ENCODE measurements around the gene TENT4B. TPM values are rescaled to one million over a fixed set of nuclear protein-coding genes. Genes with fewer than 3 reads are reported as not detected.

Gene TENT4B
- polyA plus RNA-seq, 1 experiment = 7.2 TPM

DNA sequence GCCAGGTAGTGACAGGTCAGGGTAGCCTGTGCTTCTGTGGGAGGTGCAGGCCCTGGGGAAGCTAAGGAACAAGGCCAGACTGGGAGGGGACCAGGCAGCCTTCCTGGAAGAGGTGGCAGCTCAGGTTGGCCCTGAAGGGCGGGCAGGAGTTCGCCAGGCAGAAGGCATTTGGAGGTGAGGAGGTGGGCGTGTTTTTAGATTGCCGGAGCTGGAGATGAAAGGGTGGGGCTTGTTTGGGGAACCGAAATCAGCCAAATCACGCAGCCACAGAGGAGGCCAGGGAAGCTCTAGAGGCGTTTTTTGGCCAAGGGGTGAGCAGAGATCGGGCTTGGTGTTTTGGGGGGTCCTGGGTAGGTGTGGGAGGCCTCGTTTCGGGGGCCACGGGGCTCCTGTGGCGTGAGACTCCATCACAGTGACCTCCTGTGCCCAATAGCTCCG is 120.8 kb downstream of the TENT4B start:
- no peak overlapping the region for H3K4me3 ChIP-seq (ENCODE audit: low read depth, low read length)
- H3K36me3 ChIP-seq (ENCODE audit: control insufficient read depth, insufficient read depth, low read length) = 0 out of 2 replicates have a peak, but pooled peaks cover 1% of the 10 kb centered on the region
- CTCF ChIA-PET = interaction anchor here (0.6 to 1.8 kb wide), 3 partner anchors 53 to 383 kb away, joined by 3 to 6 read pairs (median 3); partner anchors contain the start of gene BRD7
- POLR2A ChIA-PET = no interaction called here
- no peak for DNase-seq (ENCODE audit: low read depth)
- H3K27me3 ChIP-seq (ENCODE audit: control insufficient read depth, insufficient read depth, low read length) = no peaks in the 10 kb centered on the region
- TF ChIP-seq, protein P1, sequence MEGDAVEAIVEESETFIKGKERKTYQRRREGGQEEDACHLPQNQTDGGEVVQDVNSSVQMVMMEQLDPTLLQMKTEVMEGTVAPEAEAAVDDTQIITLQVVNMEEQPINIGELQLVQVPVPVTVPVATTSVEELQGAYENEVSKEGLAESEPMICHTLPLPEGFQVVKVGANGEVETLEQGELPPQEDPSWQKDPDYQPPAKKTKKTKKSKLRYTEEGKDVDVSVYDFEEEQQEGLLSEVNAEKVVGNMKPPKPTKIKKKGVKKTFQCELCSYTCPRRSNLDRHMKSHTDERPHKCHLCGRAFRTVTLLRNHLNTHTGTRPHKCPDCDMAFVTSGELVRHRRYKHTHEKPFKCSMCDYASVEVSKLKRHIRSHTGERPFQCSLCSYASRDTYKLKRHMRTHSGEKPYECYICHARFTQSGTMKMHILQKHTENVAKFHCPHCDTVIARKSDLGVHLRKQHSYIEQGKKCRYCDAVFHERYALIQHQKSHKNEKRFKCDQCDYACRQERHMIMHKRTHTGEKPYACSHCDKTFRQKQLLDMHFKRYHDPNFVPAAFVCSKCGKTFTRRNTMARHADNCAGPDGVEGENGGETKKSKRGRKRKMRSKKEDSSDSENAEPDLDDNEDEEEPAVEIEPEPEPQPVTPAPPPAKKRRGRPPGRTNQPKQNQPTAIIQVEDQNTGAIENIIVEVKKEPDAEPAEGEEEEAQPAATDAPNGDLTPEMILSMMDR (IDR thresholded peaks at IDR 0.05; ENCODE audit: insufficient read depth, low read depth, low read length) = no peak

DNA sequence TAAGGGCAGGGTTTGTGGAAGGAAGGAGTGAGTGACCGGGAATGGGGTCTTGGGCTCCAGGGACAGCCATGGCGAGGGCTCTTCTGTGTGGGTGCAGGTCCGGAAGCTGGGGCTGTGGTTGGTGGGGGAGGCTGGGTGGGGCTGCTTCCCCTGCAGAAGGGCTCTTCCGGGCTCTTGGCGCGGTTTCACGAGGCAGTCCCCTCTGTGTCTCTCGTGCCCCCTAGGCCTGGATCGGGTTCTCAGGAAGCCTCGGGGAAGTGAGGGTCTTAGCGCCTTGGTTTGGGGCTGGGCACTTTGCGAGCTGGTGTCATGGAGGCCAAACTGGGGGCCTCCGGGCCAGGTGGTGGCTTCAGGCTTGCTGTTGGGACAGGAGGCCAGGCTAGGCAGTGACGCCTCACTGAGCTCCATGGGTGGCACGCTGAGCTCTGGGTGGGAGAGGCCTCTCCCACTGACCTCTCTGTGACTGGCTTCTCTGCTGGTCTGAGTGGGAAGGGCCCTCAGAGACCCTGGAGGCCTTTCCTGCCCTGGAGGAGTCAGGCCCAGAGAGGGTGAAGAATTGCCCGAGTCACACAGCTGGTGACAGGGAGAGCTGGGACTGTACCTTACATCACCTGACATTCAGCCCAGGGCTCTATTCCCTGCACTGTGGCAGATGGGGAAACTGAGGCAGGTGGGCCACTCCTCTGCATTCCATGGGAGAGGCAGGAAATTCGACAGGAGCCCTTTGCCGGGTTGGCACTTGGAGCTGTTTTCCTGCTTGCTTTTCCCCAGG is 121.4 kb downstream of the TENT4B start:
- CTCF ChIA-PET = interaction anchor here (0.6 to 1.8 kb wide), 3 partner anchors 52 to 383 kb away, joined by 3 to 6 read pairs (median 3); partner anchors contain the start of gene BRD7
- TF ChIP-seq, protein P1 (IDR thresholded peaks at IDR 0.05; ENCODE audit: insufficient read depth, low read depth, low read length) = no peak
- POLR2A ChIA-PET = no interaction called here
- Histone ChIP-seq H3K27me3 (ENCODE audit: control insufficient read depth, insufficient read depth, low read length) (no peaks in the 10 kb centered on the region), H3K36me3 (ENCODE audit: control insufficient read depth, insufficient read depth, low read length) (0 out of 2 replicates have a peak, but pooled peaks cover 1% of the 10 kb centered on the region), H3K4me3 (ENCODE audit: low read depth, low read length) (no peak overlapping the region)
- DNase-seq (ENCODE audit: low read depth) = no peak

DNA sequence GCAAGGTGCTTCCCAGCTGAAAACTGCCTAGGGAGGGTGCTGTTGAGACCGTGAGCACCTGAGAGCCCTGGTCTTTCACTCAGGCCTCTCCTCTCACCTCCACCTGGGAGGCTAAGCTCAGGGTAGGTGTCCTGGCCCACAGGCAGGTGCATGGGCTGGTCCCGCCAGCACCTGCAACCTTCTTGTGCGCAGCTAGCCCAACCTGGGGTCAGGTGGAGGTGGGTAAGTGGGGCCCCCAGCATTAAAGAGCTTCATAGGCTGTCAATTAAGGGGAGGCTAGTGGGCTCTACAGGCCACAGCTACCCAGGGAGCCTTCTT is 122.0 kb downstream of the TENT4B start:
- ChIA-PET CTCF (interaction anchor here (0.9 kb wide), 1 partner anchor 382 kb away, joined by 3 read pairs; no protein-coding TSS in a partner anchor), POLR2A (no interaction called here)
- TF ChIP-seq, protein P1 (IDR thresholded peaks at IDR 0.05; ENCODE audit: insufficient read depth, low read depth, low read length) = no peak
- no peak overlapping the region for H3K4me3 ChIP-seq (ENCODE audit: low read depth, low read length)
- DNase-seq (ENCODE audit: low read depth) = no peak
- 0 out of 2 replicates have a peak, but pooled peaks cover 1% of the 10 kb centered on the region for H3K36me3 ChIP-seq (ENCODE audit: control insufficient read depth, insufficient read depth, low read length)
- no peaks in the 10 kb centered on the region for H3K27me3 ChIP-seq (ENCODE audit: control insufficient read depth, insufficient read depth, low read length)

DNA sequence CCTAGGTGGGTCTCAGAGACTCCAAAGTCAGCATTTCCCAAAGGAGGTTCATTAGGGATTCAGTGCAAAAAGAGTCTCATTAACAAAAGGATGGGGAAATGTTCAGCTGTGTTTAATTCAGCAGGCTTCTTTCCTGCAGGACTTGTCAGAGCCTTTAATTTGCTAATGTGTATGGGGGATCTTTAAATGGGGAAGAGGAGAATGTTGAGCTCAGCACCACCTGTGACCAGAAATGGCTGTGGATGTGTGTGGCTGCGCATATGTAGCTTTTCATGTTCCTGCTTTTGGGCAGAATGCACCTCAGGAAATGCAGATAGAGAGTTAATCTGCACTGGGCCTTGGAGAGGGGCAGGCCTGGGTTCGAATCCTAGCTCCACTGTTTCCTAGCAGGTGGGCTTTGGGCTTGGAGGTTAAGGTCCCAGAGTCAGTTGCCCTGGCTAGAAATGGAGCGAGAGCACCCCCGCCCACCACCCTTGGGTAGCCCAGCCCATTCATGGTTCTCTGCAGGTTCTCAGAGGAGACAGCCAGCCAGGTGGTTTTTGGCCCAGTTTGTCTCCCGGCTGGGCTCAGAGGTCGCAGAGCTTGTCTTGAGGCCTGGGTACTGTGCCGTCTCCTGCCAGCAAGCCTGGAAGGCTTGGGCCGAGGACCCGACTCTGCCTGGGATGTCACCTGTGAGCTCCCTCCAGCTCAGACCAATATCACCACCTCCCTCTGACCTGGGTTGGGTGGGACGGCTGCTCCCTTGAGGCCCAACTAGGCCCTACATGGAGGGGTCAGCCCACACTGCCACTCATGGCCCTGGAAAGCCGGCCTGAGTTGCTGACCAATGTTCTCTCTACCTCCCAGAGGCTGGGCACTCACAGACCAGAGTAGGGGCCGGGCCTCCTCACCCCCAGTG is 122.6 kb downstream of the TENT4B start:
- 0 out of 2 replicates have a peak, but pooled peaks cover 1% of the 10 kb centered on the region for H3K36me3 ChIP-seq (ENCODE audit: control insufficient read depth, insufficient read depth, low read length)
- H3K27me3 ChIP-seq (ENCODE audit: control insufficient read depth, insufficient read depth, low read length) = no peaks in the 10 kb centered on the region
- ChIA-PET POLR2A (no interaction called here), CTCF (no interaction called here)
- no peak for DNase-seq (ENCODE audit: low read depth)
- TF ChIP-seq, protein P1 (IDR thresholded peaks at IDR 0.05; ENCODE audit: insufficient read depth, low read depth, low read length) = no peak
- no peak overlapping the region for H3K4me3 ChIP-seq (ENCODE audit: low read depth, low read length)

DNA sequence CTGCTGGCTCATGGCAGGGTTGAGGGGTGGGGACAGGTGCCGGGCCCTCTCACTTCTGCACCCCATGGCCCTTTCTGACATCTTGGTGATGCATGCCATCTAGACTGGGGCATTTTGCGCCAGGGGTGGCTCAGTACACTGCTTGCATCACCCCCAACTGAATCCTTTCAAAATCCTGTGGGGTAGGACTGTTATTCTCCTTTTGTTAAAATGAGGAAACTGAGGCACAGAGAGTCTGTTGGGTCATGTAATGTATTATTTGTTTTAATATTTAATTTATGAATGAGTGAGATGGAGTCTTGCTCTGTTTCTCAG is 123.2 kb downstream of the TENT4B start:
- TF ChIP-seq, protein P1 (IDR thresholded peaks at IDR 0.05; ENCODE audit: insufficient read depth, low read depth, low read length) = no peak
- CTCF ChIA-PET = no interaction called here
- 0 out of 2 replicates have a peak, but pooled peaks cover 1% of the 10 kb centered on the region for H3K36me3 ChIP-seq (ENCODE audit: control insufficient read depth, insufficient read depth, low read length)
- DNase-seq (ENCODE audit: low read depth) = no peak
- POLR2A ChIA-PET = no interaction called here
- no peak overlapping the region for H3K4me3 ChIP-seq (ENCODE audit: low read depth, low read length)
- no peaks in the 10 kb centered on the region for H3K27me3 ChIP-seq (ENCODE audit: control insufficient read depth, insufficient read depth, low read length)

Data from BJ (cell line).